ENCODE data around the gene SEMA3B. TPM values are rescaled to one million over a fixed set of nuclear protein-coding genes. Genes with fewer than 3 reads are reported as not detected.

SEMA3B gene
- total RNA-seq, 1 experiment from 2014 or later, result 7.3 TPM

DNA sequence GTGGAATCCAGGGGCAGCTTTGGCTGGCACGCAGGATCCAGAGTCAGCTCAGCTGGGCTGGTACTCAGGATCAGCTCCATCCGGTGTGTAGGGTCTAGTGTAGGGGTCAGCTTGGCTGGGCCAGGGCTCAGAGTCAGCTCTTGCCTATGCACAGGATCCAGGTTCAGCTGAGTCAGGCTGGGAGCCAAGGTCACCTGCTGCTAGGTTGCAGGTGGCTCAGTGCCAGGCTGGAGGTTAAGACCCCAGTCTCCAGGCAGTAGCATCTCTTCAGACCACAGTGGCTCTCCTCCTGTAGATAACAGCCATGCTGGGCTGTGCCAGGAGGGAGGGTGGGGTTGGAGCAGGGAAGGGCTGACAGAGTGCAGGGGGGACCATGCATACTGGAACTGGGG, 28.4 kb downstream of the SEMA3B start (continued):
- TF ChIP-seq, protein P1, sequence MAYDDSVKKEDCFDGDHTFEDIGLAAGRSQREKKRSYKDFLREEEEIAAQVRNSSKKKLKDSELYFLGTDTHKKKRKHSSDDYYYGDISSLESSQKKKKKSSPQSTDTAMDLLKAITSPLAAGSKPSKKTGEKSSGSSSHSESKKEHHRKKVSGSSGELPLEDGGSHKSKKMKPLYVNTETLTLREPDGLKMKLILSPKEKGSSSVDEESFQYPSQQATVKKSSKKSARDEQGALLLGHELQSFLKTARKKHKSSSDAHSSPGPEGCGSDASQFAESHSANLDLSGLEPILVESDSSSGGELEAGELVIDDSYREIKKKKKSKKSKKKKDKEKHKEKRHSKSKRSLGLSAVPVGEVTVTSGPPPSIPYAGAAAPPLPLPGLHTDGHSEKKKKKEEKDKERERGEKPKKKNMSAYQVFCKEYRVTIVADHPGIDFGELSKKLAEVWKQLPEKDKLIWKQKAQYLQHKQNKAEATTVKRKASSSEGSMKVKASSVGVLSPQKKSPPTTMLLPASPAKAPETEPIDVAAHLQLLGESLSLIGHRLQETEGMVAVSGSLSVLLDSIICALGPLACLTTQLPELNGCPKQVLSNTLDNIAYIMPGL (CRISPR knock-in tag; IDR thresholded peaks at IDR 0.05), result no peak
- no peak for TF ChIP-seq ESRRA (CRISPR knock-in tag; IDR thresholded peaks at IDR 0.05; ENCODE audit: borderline replicate concordance)
- TF ChIP-seq, protein P2, sequence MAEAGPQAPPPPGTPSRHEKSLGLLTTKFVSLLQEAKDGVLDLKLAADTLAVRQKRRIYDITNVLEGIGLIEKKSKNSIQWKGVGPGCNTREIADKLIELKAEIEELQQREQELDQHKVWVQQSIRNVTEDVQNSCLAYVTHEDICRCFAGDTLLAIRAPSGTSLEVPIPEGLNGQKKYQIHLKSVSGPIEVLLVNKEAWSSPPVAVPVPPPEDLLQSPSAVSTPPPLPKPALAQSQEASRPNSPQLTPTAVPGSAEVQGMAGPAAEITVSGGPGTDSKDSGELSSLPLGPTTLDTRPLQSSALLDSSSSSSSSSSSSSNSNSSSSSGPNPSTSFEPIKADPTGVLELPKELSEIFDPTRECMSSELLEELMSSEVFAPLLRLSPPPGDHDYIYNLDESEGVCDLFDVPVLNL (CRISPR knock-in tag; IDR thresholded peaks at IDR 0.05; ENCODE audit: borderline replicate concordance, low read depth), result no peak

DNA sequence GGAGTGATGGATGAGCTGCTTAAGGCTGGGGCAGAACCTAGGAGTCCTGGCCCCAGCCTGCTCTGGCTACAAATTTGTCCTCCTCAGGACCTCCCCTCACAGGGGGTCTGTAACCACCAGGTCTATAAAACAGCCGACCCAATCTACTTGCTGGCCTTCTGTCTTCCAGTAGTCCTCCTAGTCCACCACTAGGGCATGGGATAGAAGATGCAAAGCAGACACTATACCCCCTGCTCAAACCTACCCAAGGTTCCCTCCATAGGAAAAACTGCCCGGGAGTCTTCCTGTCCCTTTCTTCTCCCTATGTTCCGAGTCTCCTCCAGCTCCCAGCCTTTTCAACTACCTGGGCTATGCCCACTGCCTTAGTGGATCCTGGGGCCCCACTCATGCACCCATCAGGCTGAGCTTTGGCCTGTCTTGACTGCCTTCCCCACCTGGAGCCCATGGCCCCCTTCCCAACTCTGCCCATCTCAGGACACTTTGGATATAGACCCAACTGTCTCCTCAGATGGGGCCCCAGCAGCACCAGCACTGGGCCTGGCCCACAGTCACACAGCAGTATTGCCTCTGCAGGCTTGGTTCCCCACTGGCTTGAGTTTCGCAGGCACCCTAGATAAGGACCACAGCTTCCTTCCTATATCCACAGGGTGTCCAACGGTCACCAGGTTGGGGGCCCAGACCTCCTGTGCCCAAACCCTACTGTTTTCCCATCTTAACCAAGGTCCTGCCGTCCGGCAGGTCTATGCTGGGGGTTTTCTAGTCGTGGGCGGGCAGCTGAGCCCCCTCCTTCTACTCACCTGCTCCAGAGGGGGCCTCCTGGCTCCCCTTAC, 29.2 kb downstream of the SEMA3B start:
- ATAC-seq (no peak), DNase-seq (ENCODE audit: low spot score) (no peak)
- Mint-ChIP-seq H3K27me3 (ENCODE audit: low read depth) (no peaks in the 10 kb centered on the region; the same call in 1 of the 2 replicates), H3K9me3 (no peaks in the 10 kb centered on the region), H3K36me3 (no peaks in the 10 kb centered on the region), H3K4me3 (peak overlapping the region; percentile 97), H3K4me1 (peaks cover 19% of the 10 kb centered on the region), H3K27ac (no peak overlapping the region)
- CTCF ChIA-PET, result interaction anchor here (0.8 to 5.9 kb wide), 5 partner anchors 24 to 104 kb away, joined by 3 to 95 read pairs (median 7); partner anchors contain the start of gene HYAL2
- TF ChIP-seq ZNF138 (CRISPR knock-in tag; conservative IDR thresholded peaks at IDR 0.05) (no peak), ZNF121 (CRISPR knock-in tag; IDR thresholded peaks at IDR 0.05) (no peak), NR3C1 (CRISPR knock-in tag; conservative IDR thresholded peaks at IDR 0.05; ENCODE audit: low read depth) (no peak), EMX1 (CRISPR knock-in tag; IDR thresholded peaks at IDR 0.05) (no peak), FOXJ3 (CRISPR knock-in tag; IDR thresholded peaks at IDR 0.05; ENCODE audit: borderline replicate concordance) (no peak)
- TF ChIP-seq, protein P3, sequence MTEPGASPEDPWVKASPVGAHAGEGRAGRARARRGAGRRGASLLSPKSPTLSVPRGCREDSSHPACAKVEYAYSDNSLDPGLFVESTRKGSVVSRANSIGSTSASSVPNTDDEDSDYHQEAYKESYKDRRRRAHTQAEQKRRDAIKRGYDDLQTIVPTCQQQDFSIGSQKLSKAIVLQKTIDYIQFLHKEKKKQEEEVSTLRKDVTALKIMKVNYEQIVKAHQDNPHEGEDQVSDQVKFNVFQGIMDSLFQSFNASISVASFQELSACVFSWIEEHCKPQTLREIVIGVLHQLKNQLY (CRISPR knock-in tag; IDR thresholded peaks at IDR 0.05), result no peak
- TF ChIP-seq, protein P4, sequence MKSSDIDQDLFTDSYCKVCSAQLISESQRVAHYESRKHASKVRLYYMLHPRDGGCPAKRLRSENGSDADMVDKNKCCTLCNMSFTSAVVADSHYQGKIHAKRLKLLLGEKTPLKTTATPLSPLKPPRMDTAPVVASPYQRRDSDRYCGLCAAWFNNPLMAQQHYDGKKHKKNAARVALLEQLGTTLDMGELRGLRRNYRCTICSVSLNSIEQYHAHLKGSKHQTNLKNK (CRISPR knock-in tag; IDR thresholded peaks at IDR 0.05), result no peak
- TF ChIP-seq, protein P5, sequence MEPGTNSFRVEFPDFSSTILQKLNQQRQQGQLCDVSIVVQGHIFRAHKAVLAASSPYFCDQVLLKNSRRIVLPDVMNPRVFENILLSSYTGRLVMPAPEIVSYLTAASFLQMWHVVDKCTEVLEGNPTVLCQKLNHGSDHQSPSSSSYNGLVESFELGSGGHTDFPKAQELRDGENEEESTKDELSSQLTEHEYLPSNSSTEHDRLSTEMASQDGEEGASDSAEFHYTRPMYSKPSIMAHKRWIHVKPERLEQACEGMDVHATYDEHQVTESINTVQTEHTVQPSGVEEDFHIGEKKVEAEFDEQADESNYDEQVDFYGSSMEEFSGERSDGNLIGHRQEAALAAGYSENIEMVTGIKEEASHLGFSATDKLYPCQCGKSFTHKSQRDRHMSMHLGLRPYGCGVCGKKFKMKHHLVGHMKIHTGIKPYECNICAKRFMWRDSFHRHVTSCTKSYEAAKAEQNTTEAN (CRISPR knock-in tag; IDR thresholded peaks at IDR 0.05), result no peak
- TF ChIP-seq, protein P6, sequence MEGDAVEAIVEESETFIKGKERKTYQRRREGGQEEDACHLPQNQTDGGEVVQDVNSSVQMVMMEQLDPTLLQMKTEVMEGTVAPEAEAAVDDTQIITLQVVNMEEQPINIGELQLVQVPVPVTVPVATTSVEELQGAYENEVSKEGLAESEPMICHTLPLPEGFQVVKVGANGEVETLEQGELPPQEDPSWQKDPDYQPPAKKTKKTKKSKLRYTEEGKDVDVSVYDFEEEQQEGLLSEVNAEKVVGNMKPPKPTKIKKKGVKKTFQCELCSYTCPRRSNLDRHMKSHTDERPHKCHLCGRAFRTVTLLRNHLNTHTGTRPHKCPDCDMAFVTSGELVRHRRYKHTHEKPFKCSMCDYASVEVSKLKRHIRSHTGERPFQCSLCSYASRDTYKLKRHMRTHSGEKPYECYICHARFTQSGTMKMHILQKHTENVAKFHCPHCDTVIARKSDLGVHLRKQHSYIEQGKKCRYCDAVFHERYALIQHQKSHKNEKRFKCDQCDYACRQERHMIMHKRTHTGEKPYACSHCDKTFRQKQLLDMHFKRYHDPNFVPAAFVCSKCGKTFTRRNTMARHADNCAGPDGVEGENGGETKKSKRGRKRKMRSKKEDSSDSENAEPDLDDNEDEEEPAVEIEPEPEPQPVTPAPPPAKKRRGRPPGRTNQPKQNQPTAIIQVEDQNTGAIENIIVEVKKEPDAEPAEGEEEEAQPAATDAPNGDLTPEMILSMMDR (IDR thresholded peaks at IDR 0.05), result no peak
- POLR2A ChIA-PET, result interaction anchor here (0.6 kb wide), 1 partner anchor 264 kb away, joined by 3 read pairs; no protein-coding TSS in a partner anchor
